HepG2 (cell line): ENCODE data around the gene PITPNM2. TPM values are rescaled to one million over a fixed set of nuclear protein-coding genes. Genes with fewer than 3 reads are reported as not detected.
A peak's percentile ranks its signal among the peaks of the same experiment; 100 is the strongest.

Source experiments
- GTF3A ChIP-seq: sonication (generic); formaldehyde crosslinking; conservative IDR thresholded peaks from 2 replicates; pipeline ENCODE4 v1.4.0; 2020; ENCODE audit warnings: mild to moderate bottlenecking, missing genetic modification reagents
- KLF15 ChIP-seq: sonication (generic); formaldehyde crosslinking; IDR thresholded peaks from 2 replicates; pipeline ENCODE4 v1.8.1; 2023; ENCODE audit warnings: borderline replicate concordance, mild to moderate bottlenecking, inconsistent platforms, missing genetic modification reagents, mixed read lengths
- MTERF4 ChIP-seq: sonication (generic); formaldehyde crosslinking; IDR thresholded peaks from 2 replicates; pipeline ENCODE4 v1.8.0; 2023; ENCODE audit warnings: mild to moderate bottlenecking, missing genetic modification reagents
- MTF1 ChIP-seq: sonication (generic); formaldehyde crosslinking; IDR thresholded peaks from 2 replicates; pipeline ENCODE4 v1.5.0; 2020; ENCODE audit warnings: missing genetic modification reagents
- PAWR ChIP-seq: sonication (generic); formaldehyde crosslinking; IDR thresholded peaks from 2 replicates; pipeline ENCODE4 v1.4.0; 2020; ENCODE audit warnings: missing genetic modification reagents, mild to moderate bottlenecking, borderline replicate concordance
- RAD21 ChIP-seq: fragments of 450-650 bp; formaldehyde crosslinking; IDR thresholded peaks from 2 replicates; pipeline ENCODE4 v1.5.0; 2020; ENCODE audit warnings: mild to moderate bottlenecking
- SNAPC4 ChIP-seq: sonication (generic); formaldehyde crosslinking; IDR thresholded peaks from 2 replicates; pipeline ENCODE4 v1.4.0; 2020; ENCODE audit warnings: mild to moderate bottlenecking, missing genetic modification reagents
- ZBTB2 ChIP-seq: sonication (generic); formaldehyde crosslinking; IDR thresholded peaks from 2 replicates; pipeline ENCODE4 v1.8.0; 2022; ENCODE audit warnings: low read depth, missing genetic modification reagents
- ZKSCAN8 ChIP-seq: IDR thresholded peaks from 2 replicates; pipeline ENCODE4 v1.6.1; 2016; ENCODE audit warnings: borderline replicate concordance, missing genetic modification reagents, missing compliant biosample characterization
- ZNF33A ChIP-seq: sonication (generic); formaldehyde crosslinking; IDR thresholded peaks from 2 replicates; pipeline ENCODE4 v1.5.1; 2020; ENCODE audit warnings: missing genetic modification reagents, mild to moderate bottlenecking, moderate library complexity, borderline replicate concordance
- ZNF572 ChIP-seq: sonication (generic); formaldehyde crosslinking; IDR thresholded peaks from 2 replicates; pipeline ENCODE4 v1.5.1; 2020; ENCODE audit warnings: mild to moderate bottlenecking, missing genetic modification reagents
- ZNF605 ChIP-seq: sonication (generic); formaldehyde crosslinking; IDR thresholded peaks from 2 replicates; pipeline ENCODE4 v1.8.0; 2022; ENCODE audit warnings: mild to moderate bottlenecking, missing genetic modification reagents
- ZNF776 ChIP-seq: sonication (generic); formaldehyde crosslinking; IDR thresholded peaks from 2 replicates; pipeline ENCODE4 v1.4.0; 2020; ENCODE audit warnings: mild to moderate bottlenecking, missing genetic modification reagents
- ZNF788 ChIP-seq: sonication (generic); formaldehyde crosslinking; IDR thresholded peaks from 2 replicates; pipeline ENCODE4 v1.5.0; 2020; ENCODE audit warnings: mild to moderate bottlenecking, missing genetic modification reagents, borderline replicate concordance
- polyA plus RNA-seq, 8 experiments: library from polyadenylated mRNA; depleted of rRNA in 3 of 8; stranded (reverse) in 7 of 8; unstranded in 1 of 8; fragments of >200 nt; fragmentation: Illumina TruSeq in 4 of 8; extraction: Trizol in 4 of 8; gene quantifications; 2 replicates each; pipeline versions ENCODE4 v1.2.1 to v1.2.3, GENCODE V29; 2011 to 2016; ENCODE audit warnings: low read depth in 4 of 8, missing spikeins in 1 of 8, mixed read lengths in 1 of 8; ENCODE audit not compliant: insufficient read depth in 1 of 8
- total RNA-seq, 5 experiments: library from RNA; depleted of rRNA; stranded (reverse); fragments of >200 nt; fragmentation: Illumina TruSeq; extraction: Trizol; gene quantifications; 2 replicates each; pipeline ENCODE4 v1.2.3, GENCODE V29; 2016; ENCODE audit warnings: low read depth in 1 of 5
- TF ChIP-seq, protein P1 (sequence below): sonication (generic); formaldehyde crosslinking; IDR thresholded peaks from 2 replicates; pipeline ENCODE4 v1.9.0; 2021; ENCODE audit warnings: missing genetic modification reagents, mild to moderate bottlenecking, borderline replicate concordance
- TF ChIP-seq, protein P2 (sequence below): IDR thresholded peaks from 2 replicates; pipeline ENCODE4 v1.6.1; 2016; ENCODE audit warnings: missing biosample characterization, missing genetic modification reagents, low read depth

The PITPNM2 gene
- total and polyA plus RNA-seq, 2 of the 13 experiments (the other 11 are each of a cell fraction or from before 2014, with no cell fraction given) = 4.2 to 5.3 TPM

DNA sequence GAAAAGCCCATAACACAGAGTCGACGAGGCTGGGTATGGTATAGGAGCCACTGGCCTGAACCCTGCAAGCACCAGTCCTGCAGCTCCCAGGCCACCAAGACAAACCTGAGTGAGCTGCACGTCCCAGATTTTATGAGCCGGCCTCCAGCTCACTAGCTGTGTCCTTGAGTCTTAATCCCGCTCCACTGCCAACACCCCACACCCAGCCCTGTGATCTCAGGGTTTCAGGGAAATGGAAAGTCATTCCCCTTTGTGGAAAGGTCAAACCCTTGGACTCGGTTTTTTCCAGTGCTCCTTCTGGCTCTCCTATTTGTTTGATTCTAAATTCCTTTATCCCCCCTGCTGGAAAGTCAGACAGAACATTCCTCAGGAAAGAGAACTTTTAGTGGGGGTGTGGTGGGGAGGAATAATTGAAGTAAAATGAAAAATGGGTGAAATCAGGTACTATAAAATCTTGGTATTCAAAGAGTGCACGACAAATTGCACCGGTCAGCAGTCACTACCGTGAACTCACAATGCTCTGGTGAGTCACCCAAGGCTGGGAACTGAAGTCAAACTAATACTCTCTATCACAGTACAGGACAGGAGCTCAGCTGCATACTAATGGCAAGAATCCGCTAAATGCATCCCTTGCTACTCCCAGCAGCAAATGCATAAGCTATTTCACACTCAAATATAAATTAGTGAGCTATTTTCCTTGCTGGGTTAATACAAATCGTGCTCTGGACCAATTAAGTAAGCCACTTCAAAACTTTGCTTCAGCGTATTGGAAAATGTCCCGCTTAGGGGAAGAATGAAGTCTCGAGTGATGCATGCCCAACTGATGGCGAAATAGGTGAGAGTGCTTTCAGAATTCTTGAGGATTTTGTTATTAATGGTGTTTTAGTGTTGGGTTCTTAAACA, 9.0 kb downstream of the PITPNM2 start (continued):
- no peak for TF ChIP-seq MTERF4 (CRISPR knock-in tag)
- TF ChIP-seq KLF15 (CRISPR knock-in tag) = no peak
- TF ChIP-seq MTF1 (CRISPR knock-in tag) = no peak
- TF ChIP-seq GTF3A (CRISPR knock-in tag) = no peak
- TF ChIP-seq, protein P1, sequence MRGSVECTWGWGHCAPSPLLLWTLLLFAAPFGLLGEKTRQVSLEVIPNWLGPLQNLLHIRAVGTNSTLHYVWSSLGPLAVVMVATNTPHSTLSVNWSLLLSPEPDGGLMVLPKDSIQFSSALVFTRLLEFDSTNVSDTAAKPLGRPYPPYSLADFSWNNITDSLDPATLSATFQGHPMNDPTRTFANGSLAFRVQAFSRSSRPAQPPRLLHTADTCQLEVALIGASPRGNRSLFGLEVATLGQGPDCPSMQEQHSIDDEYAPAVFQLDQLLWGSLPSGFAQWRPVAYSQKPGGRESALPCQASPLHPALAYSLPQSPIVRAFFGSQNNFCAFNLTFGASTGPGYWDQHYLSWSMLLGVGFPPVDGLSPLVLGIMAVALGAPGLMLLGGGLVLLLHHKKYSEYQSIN (CRISPR knock-in tag) = no peak
- TF ChIP-seq, protein P2, sequence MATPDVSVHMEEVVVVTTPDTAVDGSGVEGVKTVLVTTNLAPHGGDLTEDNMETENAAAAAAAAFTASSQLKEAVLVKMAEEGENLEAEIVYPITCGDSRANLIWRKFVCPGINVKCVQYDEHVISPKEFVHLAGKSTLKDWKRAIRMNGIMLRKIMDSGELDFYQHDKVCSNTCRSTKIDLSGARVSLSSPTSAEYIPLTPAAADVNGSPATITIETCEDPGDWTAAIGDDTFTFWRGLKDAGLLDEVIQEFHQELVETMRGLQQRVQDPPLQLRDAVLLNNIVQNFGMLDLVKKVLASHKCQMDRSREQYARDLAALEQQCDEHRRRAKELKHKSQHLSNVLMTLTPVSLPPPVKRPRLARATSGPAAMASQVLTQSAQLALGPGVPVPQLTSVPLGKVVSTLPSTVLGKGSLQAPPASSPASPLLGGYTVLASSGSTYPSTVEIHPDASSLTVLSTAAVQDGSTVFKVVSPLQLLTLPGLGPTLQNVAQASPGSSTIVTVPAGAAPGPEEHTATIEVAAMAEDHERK = no peak
- TF ChIP-seq RAD21 (CRISPR knock-in tag) = no peak
- TF ChIP-seq PAWR (CRISPR knock-in tag) = no peak
- TF ChIP-seq ZNF788 = peak; percentile 47; the same call in 1 of the 2 replicates
- TF ChIP-seq SNAPC4 (CRISPR knock-in tag) = peak; percentile 65; the same call in 1 of the 2 replicates
- no peak for TF ChIP-seq ZNF776
- no peak; the same call in 1 of the 2 replicates for TF ChIP-seq ZBTB2
- TF ChIP-seq ZNF572 = no peak
- TF ChIP-seq ZNF605 (CRISPR knock-in tag) = peak; percentile 10; the same call in 1 of the 2 replicates
- TF ChIP-seq ZKSCAN8 (CRISPR knock-in tag) = no peak
- peak; percentile 56; the same call in 1 of the 2 replicates for TF ChIP-seq ZNF33A (CRISPR knock-in tag)
